MM.1S (cell line): ENCODE data around the gene DHDH.

Experiments used
- EZH2 ChIP-seq: fragments of 300-600 bp; sonication (generic); optimal IDR thresholded peaks from 2 replicates; pipeline ENCODE3; 2017; ENCODE audit warnings: low read depth, mild to moderate bottlenecking, antibody characterized with exemption, low read length, mixed read lengths
- TF ChIP-seq, protein P1 (sequence below): fragments of 300-600 bp; sonication (generic); IDR thresholded peaks from 2 replicates; pipeline ENCODE4 v1.5.1; 2016; ENCODE audit warnings: antibody characterized with exemption, low read length, mixed read lengths

- TF ChIP-seq, protein P1, sequence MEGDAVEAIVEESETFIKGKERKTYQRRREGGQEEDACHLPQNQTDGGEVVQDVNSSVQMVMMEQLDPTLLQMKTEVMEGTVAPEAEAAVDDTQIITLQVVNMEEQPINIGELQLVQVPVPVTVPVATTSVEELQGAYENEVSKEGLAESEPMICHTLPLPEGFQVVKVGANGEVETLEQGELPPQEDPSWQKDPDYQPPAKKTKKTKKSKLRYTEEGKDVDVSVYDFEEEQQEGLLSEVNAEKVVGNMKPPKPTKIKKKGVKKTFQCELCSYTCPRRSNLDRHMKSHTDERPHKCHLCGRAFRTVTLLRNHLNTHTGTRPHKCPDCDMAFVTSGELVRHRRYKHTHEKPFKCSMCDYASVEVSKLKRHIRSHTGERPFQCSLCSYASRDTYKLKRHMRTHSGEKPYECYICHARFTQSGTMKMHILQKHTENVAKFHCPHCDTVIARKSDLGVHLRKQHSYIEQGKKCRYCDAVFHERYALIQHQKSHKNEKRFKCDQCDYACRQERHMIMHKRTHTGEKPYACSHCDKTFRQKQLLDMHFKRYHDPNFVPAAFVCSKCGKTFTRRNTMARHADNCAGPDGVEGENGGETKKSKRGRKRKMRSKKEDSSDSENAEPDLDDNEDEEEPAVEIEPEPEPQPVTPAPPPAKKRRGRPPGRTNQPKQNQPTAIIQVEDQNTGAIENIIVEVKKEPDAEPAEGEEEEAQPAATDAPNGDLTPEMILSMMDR = no peak
- no peak for TF ChIP-seq EZH2
These were observed 28.7 kb downstream of the DHDH start for GRCh38 chr19:48962029-48962848.
